Spleen (tissue), 11 donors: ENCODE results near the gene LRRC4B. TPM values are rescaled to one million over a fixed set of nuclear protein-coding genes. Genes with fewer than 3 reads are reported as not detected.

Experiments
- DNase-seq: peaks from one replicate; pipeline ENCODE4 v3.0.0-alpha.2; 2020
- H3K27ac ChIP-seq, 8 donors: fragments of 200-600 bp; sonication (generic) in 7 of 8; 1 replicate in 4 of 8; 2 replicates in 4 of 8; pipeline versions ENCODE4 v1.5.0 to v1.8.0; 2016 to 2021; ENCODE audit warnings: inconsistent platforms in 4 of 8, mild to moderate bottlenecking in 4 of 8, moderate library complexity in 1 of 8
- H3K27me3 ChIP-seq, 7 donors: fragments of 200-600 bp; sonication (generic) in 6 of 7; replicated peaks in 1 of 7; 1 replicate in 4 of 7; 2 replicates in 3 of 7; pipeline versions ENCODE4 v1.5.0 to v1.8.0; 2016 to 2021; ENCODE audit warnings: inconsistent platforms in 3 of 7, mild to moderate bottlenecking in 1 of 7
- H3K36me3 ChIP-seq, 6 donors: fragments of 200-600 bp; sonication (generic) in 5 of 6; 1 replicate in 4 of 6; 2 replicates in 2 of 6; pipeline versions ENCODE4 v1.5.0 to v1.8.0; 2016 to 2021; ENCODE audit warnings: inconsistent platforms in 2 of 6
- H3K4me1 ChIP-seq, 6 donors: fragments of 200-600 bp; sonication (generic) in 5 of 6; 1 replicate in 3 of 6; 2 replicates in 3 of 6; pipeline versions ENCODE4 v1.5.0 to v1.8.0; 2016 to 2021; ENCODE audit warnings: inconsistent platforms in 3 of 6
- H3K4me3 ChIP-seq, 8 donors: fragments of 200-600 bp; sonication (generic) in 7 of 8; 1 replicate in 4 of 8; 2 replicates in 4 of 8; pipeline versions ENCODE4 v1.5.0 to v1.8.0; 2016 to 2021; ENCODE audit warnings: inconsistent platforms in 4 of 8, mild to moderate bottlenecking in 4 of 8, moderate library complexity in 2 of 8
- H3K9me3 ChIP-seq, 8 donors: fragments of 200-600 bp; sonication (generic) in 7 of 8; 1 replicate in 4 of 8; 2 replicates in 4 of 8; pipeline versions ENCODE4 v1.5.0 to v1.8.0; 2016 to 2021; ENCODE audit warnings: inconsistent platforms in 4 of 8
- POLR2A ChIP-seq, 3 donors: fragments of 450-650 bp; IDR thresholded peaks; one replicate each; pipeline ENCODE4 v1.5.1; 2017; ENCODE audit warnings: antibody characterized with exemption in 3 of 3, mild to moderate bottlenecking in 1 of 3
- POLR2AphosphoS5 ChIP-seq, 3 donors: sonication (generic); formaldehyde crosslinking; IDR thresholded peaks; one replicate each; pipeline ENCODE4 v1.5.1; 2017; ENCODE audit warnings: antibody characterized with exemption in 3 of 3
- WGBS, 5 donors: extraction: QIAGEN DNeasy Blood & Tissue Kit in 3 of 5; methylation state at CpG; one replicate each; pipeline versions ENCODE4 v1.1.5 to v1.1.7; 2013 to 2018; 5-methylcytosine and 5-hydroxymethylcytosine counted together
- intact Hi-C: fragments of 100-400 bp; cut with DNase I; formaldehyde crosslinking; loops from one replicate; pipeline ENCODE4 v1.15.0; 2023; ENCODE audit warnings: low total_unique reads
- polyA plus RNA-seq, 3 donors: library from polyadenylated mRNA; stranded (reverse); fragments of 200-250 nt; gene quantifications; one replicate each; pipeline ENCODE4 v1.2.1, GENCODE V29; 2013
- total RNA-seq, 7 donors: library from RNA; depleted of rRNA in 3 of 7; stranded (reverse); fragments of >200 nt in 3 of 7; fragmentation: NEBNext Ultra II Directional in 4 of 7; extraction: Animal tissue kit (Norgen Biotek cat#: 25700) in 4 of 7; gene quantifications; one replicate each; pipeline versions ENCODE4 v1.1.0 to v1.2.1, GENCODE V29; 2016 to 2021
- TF ChIP-seq, protein P1 (sequence below), 11 experiments: fragments of 200-600 bp in 7 of 11; fragments of 450-650 bp in 4 of 11; sonication (generic) in 4 of 11; IDR thresholded peaks in 8 of 11; conservative IDR thresholded peaks in 3 of 11; 1 replicate in 7 of 11; 2 replicates in 4 of 11; pipeline versions ENCODE4 v1.4.0 to v1.8.0; 2016 to 2021; ENCODE audit warnings: antibody characterized with exemption in 11 of 11, inconsistent platforms in 4 of 11, mild to moderate bottlenecking in 1 of 11
- donor health status: healthy with polysubstance abuse.
- donor health status: DM: no; HTN: no; CAD: no; lungs with moderate emphysema.
- donor health status: DM: no; HTN: no; CAD: no.
- donor health status: Bipolar disorder and iron deficiency.
- donor health status: healthy.
- donor health status: DM: no; HTN: no; CAD: no.
- donor health status: DM: yes; HTN: yes; CAD: no.

Gene LRRC4B
- total and polyA plus RNA-seq, 10 donors: 0.20 to 2.3 (median 0.97) TPM

DNA sequence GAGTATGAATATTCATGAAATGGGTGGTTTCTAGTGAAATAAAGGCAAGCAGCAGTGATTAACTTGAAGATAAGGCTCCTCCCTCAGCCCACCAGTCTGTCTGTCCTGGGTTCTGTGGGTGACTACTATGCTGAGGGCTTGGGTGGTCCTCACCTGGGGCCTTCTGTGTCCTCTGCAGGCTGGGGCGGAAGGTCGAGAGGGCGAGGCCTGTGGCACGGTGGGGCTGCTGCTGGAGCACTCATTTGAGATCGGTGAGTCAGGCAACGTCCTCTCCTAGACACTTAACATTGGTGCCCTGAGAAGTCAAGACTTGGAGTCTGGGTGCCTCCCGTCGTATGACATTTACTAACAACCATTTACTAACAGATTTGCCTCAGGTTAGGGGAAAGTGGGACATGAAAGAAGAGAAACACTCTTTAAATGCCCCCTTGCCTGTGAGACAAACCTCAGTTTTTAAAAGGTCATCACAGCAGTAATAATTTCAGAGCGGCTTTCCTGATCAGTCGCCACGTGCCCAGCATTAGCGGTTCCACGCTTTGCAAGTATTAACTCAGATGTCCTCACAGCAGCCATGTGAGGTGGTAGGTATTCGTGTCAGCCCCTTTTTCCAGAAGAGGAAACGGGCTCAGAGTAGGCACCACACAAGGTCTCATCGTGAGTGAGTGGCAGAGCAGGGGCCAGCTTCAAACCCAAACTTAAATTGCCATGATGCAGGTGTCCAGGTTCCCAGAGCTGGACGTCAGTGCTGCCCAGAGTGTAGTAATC, 90.3 kb downstream of the LRRC4B start:
- DNase-seq: peak; percentile 71
- Histone ChIP-seq H3K36me3 (peaks cover 3 to 53% (median 49%) of the 10 kb centered on the region in 6 donors), H3K27ac (no peak overlapping the region), H3K4me3 (peak overlapping the region in 3 of 8 donors; percentile 75 to 98 (median 84)), H3K9me3 (no peaks in the 10 kb centered on the region), H3K27me3 (no peaks in the 10 kb centered on the region), H3K4me1 (peaks cover 13 to 40% (median 26%) of the 10 kb centered on the region in 6 donors)
- TF ChIP-seq POLR2A (IDR thresholded peaks at IDR 0.05) (no peak), POLR2AphosphoS5 (IDR thresholded peaks at IDR 0.05) (no peak)
- TF ChIP-seq, protein P1, sequence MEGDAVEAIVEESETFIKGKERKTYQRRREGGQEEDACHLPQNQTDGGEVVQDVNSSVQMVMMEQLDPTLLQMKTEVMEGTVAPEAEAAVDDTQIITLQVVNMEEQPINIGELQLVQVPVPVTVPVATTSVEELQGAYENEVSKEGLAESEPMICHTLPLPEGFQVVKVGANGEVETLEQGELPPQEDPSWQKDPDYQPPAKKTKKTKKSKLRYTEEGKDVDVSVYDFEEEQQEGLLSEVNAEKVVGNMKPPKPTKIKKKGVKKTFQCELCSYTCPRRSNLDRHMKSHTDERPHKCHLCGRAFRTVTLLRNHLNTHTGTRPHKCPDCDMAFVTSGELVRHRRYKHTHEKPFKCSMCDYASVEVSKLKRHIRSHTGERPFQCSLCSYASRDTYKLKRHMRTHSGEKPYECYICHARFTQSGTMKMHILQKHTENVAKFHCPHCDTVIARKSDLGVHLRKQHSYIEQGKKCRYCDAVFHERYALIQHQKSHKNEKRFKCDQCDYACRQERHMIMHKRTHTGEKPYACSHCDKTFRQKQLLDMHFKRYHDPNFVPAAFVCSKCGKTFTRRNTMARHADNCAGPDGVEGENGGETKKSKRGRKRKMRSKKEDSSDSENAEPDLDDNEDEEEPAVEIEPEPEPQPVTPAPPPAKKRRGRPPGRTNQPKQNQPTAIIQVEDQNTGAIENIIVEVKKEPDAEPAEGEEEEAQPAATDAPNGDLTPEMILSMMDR (IDR thresholded peaks at IDR 0.05 in 8 of 11, conservative IDR thresholded peaks at IDR 0.05 in 3 of 11): no peak
- intact Hi-C loops: no loop called here
- 94 to 98% (median 96%) methylated on average over 17 of the region's 17 CpGs for WGBS, 5 donors

DNA sequence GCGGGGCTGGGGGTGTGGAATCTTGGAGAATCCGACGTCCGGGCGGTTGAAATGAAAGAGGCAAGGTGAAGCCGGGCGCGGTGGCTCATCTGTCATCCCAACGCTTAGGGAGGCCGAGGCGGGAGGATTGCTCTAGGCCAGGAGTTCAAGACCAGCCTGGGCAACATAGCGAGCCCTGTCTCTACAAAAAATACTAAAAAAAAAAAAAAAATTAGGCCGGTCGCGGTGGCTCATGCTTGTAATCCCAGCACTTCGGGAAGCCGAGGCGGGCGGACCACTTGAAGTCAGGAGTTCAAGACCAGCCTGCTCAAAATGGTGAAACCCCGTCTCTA, 91.4 kb downstream of the LRRC4B start:
- TF ChIP-seq POLR2AphosphoS5 (IDR thresholded peaks at IDR 0.05) (no peak), POLR2A (IDR thresholded peaks at IDR 0.05) (no peak)
- TF ChIP-seq, protein P1 (IDR thresholded peaks at IDR 0.05 in 8 of 11, conservative IDR thresholded peaks at IDR 0.05 in 3 of 11): no peak
- intact Hi-C loops: no loop called here
- Histone ChIP-seq H3K4me1 (peaks cover 13 to 40% (median 26%) of the 10 kb centered on the region in 6 donors), H3K4me3 (peak overlapping the region; percentile 71 to 98 (median 88)), H3K27ac (peak overlapping the region in 6 of 8 donors; percentile 50 to 93 (median 86)), H3K9me3 (no peaks in the 10 kb centered on the region), H3K27me3 (no peaks in the 10 kb centered on the region), H3K36me3 (peaks cover 3 to 42% (median 39%) of the 10 kb centered on the region in 6 donors)
- 17 to 26% (median 20%) methylated on average over 20 of the region's 20 CpGs for WGBS, 5 donors
- no peak for DNase-seq

DNA sequence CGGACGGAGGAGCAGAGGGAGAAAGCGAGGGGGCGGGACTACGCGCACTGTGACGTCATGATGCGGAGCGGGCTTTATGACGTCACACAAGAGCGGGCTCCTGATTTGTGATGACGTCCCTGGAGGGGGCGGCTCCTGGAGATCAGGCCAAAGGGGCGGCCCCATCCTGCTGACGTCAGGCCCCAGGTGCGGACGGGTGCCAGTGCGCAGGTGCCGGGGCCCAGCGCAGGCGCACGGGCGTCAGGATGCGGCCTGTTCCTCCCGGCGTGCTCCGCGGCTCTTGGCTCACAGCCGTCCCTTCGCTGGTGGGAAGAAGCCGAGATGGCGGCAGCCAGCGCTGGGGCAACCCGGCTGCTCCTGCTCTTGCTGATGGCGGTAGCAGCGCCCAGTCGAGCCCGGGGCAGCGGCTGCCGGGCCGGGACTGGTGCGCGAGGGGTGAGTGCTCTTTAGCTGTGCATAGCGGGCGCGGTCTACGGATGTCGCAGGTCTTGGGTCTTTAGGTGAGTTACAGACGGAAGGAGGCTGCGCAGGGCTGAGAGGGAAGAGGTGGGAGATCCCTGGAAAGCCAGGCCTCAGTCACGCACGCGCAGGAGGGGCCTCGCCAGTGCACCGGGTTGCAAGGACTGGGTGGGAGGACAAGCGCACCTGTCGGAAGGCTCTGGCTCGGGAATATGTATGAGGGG, 91.9 kb downstream of the LRRC4B start, which contains the start of the genes EMC10 and GARIN5A:
Gene EMC10, plus strand, starts transcription at position 284 of the 683 bp plus-strand sequence. Its CDS starts 38 bp downstream, at position 322.
Gene GARIN5A, minus strand, starts transcription at position 625 of the 683 bp plus-strand sequence. Its CDS starts 460 bp downstream, at position 165.
- Histone ChIP-seq H3K27ac (peak within 1 kb of the TSS; percentile 50 to 93 (median 85)), H3K27me3 (no peaks in the 10 kb centered on the region), H3K4me1 (peaks cover 13 to 40% (median 26%) of the 10 kb centered on the region in 6 donors), H3K9me3 (no peaks in the 10 kb centered on the region), H3K4me3 (peak within 1 kb of the TSS; percentile 71 to 98 (median 88)), H3K36me3 (peaks cover 3 to 37% (median 34%) of the 10 kb centered on the region in 6 donors)
- intact Hi-C loops: no loop called here
- WGBS, 5 donors: 2 to 7% (median 4%) methylated on average over 32 to 58 of the region's 58 CpGs
- TF ChIP-seq POLR2A (IDR thresholded peaks at IDR 0.05): peak; percentile 19 to 42 (median 39)
- TF ChIP-seq, protein P1 (IDR thresholded peaks at IDR 0.05 in 8 of 11, conservative IDR thresholded peaks at IDR 0.05 in 3 of 11): no peak
- TF ChIP-seq POLR2AphosphoS5 (IDR thresholded peaks at IDR 0.05): peak; percentile 92 to 94 (median 93)
- DNase-seq: peak; percentile 96
